Right renal pelvis (tissue), 4 donors: ENCODE measurements around the gene MEX3B. TPM values are rescaled to one million over a fixed set of nuclear protein-coding genes. Genes with fewer than 3 reads are reported as not detected.

Source experiments
- DNase-seq, 4 donors: peaks; one replicate each; pipeline ENCODE4 v3.0.0-alpha.2; 2013; ENCODE audit warnings: low read depth in 4 of 4, low spot score in 3 of 4, missing footprints in 1 of 4
- polyA plus RNA-seq, 4 donors: library from polyadenylated mRNA; unstranded; fragments of 120-200 nt; gene quantifications; one replicate each; pipeline ENCODE4 v1.2.1, GENCODE V29; 2013; ENCODE audit not compliant: insufficient read length in 4 of 4

MEX3B gene
- 10 to 100 TPM; 17.1 to 19.3 (median 19.0) TPM for polyA plus RNA-seq

- peak; percentile 80 to 92 (median 90) for DNase-seq
These were observed at the start of gene MEX3B for GRCh38 chr15:82045892-82046665. MEX3B (minus strand) TSS chr15:82046018; CDS start chr15:82045705, 313 bp downstream.

GRCh38 chr15:82093774-82094211, 48.0 kb upstream of the MEX3B start:
- no peak for DNase-seq

GRCh38 chr15:82093325-82093724, 47.5 kb upstream of the MEX3B start:
- no peak for DNase-seq

- no peak for DNase-seq
These were observed 45.9 kb upstream of the MEX3B start for GRCh38 chr15:82091636-82092140.

- DNase-seq = no peak
These were observed 40.6 kb upstream of the MEX3B start for GRCh38 chr15:82086243-82086995.

- DNase-seq = no peak
These were observed 36.3 kb upstream of the MEX3B start for GRCh38 chr15:82081914-82082762.

- no peak for DNase-seq
These were observed 35.0 kb upstream of the MEX3B start for GRCh38 chr15:82080774-82081173.

GRCh38 chr15:82079736-82080135, 33.9 kb upstream of the MEX3B start:
- no peak for DNase-seq

- DNase-seq = no peak
These were observed 28.8 kb upstream of the MEX3B start for GRCh38 chr15:82074610-82075009.

- DNase-seq = no peak
These were observed 27.2 kb upstream of the MEX3B start for GRCh38 chr15:82072926-82073537.

- no peak for DNase-seq
These were observed 20.6 kb upstream of the MEX3B start for GRCh38 chr15:82066455-82066854.

GRCh38 chr15:82064824-82065223, 19.0 kb upstream of the MEX3B start:
- DNase-seq = no peak

GRCh38 chr15:82062479-82063454, 16.9 kb upstream of the MEX3B start:
- DNase-seq = no peak

- DNase-seq = no peak
These were observed 15.0 kb upstream of the MEX3B start for GRCh38 chr15:82060817-82061216.

- DNase-seq = no peak
These were observed 12.8 kb upstream of the MEX3B start for GRCh38 chr15:82058517-82059204.

GRCh38 chr15:82058026-82058425, 12.2 kb upstream of the MEX3B start:
- no peak for DNase-seq

- DNase-seq = no peak
These were observed 11.4 kb upstream of the MEX3B start for GRCh38 chr15:82056958-82057823.

GRCh38 chr15:82052751-82053150, 6.9 kb upstream of the MEX3B start:
- no peak for DNase-seq
